Lower leg skin (tissue), 3 donors: ENCODE data around the gene C4orf50.

Experiments
- CTCF ChIP-seq, 3 donors: fragments of 450-650 bp; IDR thresholded peaks; one replicate each; pipeline ENCODE4 v1.5.1; 2016; ENCODE audit warnings: antibody characterized with exemption in 3 of 3, mild to moderate bottlenecking in 3 of 3, moderate library complexity in 2 of 3
- POLR2A ChIP-seq, 2 donors: fragments of 450-650 bp; IDR thresholded peaks; one replicate each; pipeline ENCODE4 v1.6.1; 2016 to 2017; ENCODE audit warnings: antibody characterized with exemption in 2 of 2, mild to moderate bottlenecking in 1 of 2, moderate library complexity in 1 of 2

- no peak for TF ChIP-seq CTCF (IDR thresholded peaks at IDR 0.05)
- TF ChIP-seq POLR2A (IDR thresholded peaks at IDR 0.05): no peak
Observed at GRCh38 chr4:5926598-5926997, 91.6 kb downstream of the C4orf50 start.
